ENCODE data around the gene DNMT3A.

DNA sequence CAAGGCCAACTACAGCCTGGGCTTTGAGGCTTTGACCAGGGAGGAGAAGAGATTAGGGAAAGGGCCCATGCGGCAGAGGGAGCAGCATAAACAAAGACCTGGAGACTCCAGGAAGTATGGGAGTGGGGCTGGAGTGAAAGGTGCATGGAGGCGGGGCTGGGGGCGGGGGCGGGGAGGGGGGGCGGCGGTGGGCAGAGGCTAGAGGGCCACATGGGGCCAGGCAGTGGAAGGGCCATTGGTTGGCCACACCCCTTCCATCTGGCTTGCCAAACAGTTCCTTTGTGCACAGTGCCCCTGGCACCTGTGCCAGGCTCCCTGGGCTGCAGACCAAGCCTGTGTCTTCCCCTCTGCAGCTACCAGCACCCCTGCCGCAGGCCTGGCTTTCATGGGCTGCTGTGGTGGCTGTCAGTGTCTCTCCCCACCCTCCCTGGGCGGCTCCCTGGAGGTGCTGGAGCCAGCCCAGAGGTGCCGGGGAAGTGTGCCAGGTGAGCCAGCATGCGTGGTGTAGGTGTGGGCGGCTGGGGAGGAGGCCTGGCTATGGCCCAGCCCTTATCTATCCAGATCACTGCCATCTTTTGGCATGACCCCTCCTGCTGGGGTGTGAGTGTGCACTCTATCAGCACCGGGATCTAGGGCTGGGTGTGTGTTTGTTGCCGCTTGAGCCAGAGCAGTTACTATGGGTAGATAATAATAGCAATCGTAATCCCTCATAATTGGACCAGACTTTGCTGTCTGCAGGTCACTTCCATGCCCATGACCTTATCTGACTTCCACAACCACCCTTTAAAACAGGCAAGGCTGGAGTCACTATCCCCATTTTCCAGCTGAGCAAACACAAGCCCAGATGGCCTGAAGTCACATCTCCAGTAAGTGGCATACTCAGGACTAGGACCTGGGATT, 30.5 kb downstream of the DNMT3A start:
- TF ChIP-seq CTCF (conservative IDR thresholded peaks at IDR 0.05; ENCODE audit: low read length) (no peak), EZH2phosphoT487 (IDR thresholded peaks at IDR 0.05; ENCODE audit: borderline replicate concordance) (no peak)

All from Loucy (cell line).